Measurements from ENCODE around the gene RPS6KA5. TPM values are rescaled to one million over a fixed set of nuclear protein-coding genes. Genes with fewer than 3 reads are reported as not detected.

The RPS6KA5 gene
- total RNA-seq, 3 donors from 2014 or later: 4.8 to 19.2 (median 11.8) TPM

DNA sequence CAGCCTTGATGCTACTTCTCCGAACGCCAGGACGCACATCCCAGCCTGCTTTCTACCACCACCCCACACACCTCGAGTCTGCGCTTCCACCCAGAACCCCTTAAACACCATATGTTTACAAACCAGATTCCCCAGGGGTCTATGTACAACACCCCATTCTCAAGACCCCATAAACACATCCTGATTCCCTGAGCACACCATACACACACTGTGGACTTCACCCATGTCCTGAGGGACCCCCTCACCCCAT lies 244.9 kb downstream of the RPS6KA5 start:
- Histone ChIP-seq H3K4me3 (peak overlapping the region; percentile 61 to 88 (median 73)), H3K36me3 (no peaks in the 10 kb centered on the region), H3K4me1 (peaks cover 0 to 10% of the 10 kb centered on the region in 2 donors), H3K9me3 (no peaks in the 10 kb centered on the region), H3K27ac (no peak overlapping the region), H3K27me3 (no peaks in the 10 kb centered on the region)
- intact Hi-C loops (cut with DNase I; ENCODE audit: low total_unique reads): no loop called here
- TF ChIP-seq, protein P1, sequence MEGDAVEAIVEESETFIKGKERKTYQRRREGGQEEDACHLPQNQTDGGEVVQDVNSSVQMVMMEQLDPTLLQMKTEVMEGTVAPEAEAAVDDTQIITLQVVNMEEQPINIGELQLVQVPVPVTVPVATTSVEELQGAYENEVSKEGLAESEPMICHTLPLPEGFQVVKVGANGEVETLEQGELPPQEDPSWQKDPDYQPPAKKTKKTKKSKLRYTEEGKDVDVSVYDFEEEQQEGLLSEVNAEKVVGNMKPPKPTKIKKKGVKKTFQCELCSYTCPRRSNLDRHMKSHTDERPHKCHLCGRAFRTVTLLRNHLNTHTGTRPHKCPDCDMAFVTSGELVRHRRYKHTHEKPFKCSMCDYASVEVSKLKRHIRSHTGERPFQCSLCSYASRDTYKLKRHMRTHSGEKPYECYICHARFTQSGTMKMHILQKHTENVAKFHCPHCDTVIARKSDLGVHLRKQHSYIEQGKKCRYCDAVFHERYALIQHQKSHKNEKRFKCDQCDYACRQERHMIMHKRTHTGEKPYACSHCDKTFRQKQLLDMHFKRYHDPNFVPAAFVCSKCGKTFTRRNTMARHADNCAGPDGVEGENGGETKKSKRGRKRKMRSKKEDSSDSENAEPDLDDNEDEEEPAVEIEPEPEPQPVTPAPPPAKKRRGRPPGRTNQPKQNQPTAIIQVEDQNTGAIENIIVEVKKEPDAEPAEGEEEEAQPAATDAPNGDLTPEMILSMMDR (IDR thresholded peaks at IDR 0.05): no peak
- TF ChIP-seq POLR2A (IDR thresholded peaks at IDR 0.05) (no peak), POLR2AphosphoS5 (IDR thresholded peaks at IDR 0.05) (no peak)
- DNase-seq (ENCODE audit: low spot score in 2 of 2): no peak

DNA sequence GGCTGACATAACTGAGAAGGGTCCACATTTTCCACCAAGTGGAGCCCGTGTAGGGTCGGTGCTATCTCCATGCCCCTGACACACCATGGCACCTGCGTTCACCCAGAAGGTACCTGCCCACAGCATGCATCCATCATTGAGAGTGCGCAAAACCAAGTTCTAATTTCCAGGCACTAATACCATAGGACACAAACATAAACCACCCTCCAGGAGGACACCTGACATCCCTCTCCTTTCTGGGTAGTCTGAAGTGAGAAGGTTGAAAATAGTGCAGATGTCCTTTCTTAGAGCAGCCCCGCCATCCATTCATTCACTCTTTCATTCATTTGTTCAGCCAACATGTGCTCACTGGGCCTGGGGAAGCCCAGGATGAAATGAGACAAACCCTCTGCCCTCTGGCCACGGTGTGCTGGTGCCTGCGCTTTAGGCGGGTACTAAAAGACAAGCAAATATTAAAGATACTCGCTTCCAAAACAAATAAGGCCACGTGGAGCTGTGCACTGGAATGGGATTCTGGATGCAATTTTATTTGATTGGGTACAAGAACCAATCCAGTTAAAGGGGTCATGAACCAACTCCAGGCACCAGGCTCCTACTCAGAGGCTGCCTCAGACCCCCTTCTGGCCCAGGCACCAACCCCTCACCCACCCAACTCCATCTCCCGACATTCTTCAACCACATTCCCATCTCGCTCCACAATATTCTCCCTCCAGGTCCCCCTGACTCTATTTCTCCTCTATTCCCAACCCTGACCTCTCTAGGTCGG lies 245.5 kb downstream of the RPS6KA5 start:
- Histone ChIP-seq H3K27ac (no peak overlapping the region), H3K9me3 (no peaks in the 10 kb centered on the region), H3K27me3 (no peaks in the 10 kb centered on the region), H3K4me1 (peaks cover 0 to 10% of the 10 kb centered on the region in 2 donors), H3K4me3 (peak overlapping the region; percentile 61 to 88 (median 73)), H3K36me3 (no peaks in the 10 kb centered on the region)
- intact Hi-C loops (cut with DNase I; ENCODE audit: low total_unique reads): no loop called here
- no peak for DNase-seq (ENCODE audit: low spot score in 2 of 2)
- TF ChIP-seq, protein P1 (IDR thresholded peaks at IDR 0.05): no peak
- TF ChIP-seq POLR2AphosphoS5 (IDR thresholded peaks at IDR 0.05) (no peak), POLR2A (IDR thresholded peaks at IDR 0.05) (no peak)

DNA sequence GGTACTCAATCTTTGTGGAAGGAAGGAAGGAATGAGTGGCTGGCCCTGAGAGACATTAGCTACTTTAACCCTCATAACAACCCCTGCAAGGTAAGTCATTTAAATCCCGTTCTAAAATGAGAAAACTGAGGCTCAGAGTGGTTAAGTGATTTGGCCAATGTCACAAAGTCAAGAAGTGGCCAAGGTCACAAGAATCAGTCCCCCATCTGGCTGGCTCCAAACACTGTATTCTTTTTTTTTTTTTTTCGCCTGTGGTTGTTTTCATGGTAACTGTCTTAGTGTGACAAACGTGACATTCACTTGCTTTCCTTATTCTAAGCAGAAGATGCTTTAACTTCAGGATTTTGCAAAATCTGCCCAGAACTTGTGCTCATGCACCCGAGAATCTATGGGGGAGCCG lies 247.0 kb downstream of the RPS6KA5 start:
- DNase-seq (ENCODE audit: low spot score in 2 of 2): no peak
- H3K4me3 ChIP-seq: no peak overlapping the region
- H3K27me3 ChIP-seq: no peaks in the 10 kb centered on the region
- peaks cover 0 to 10% of the 10 kb centered on the region in 2 donors for H3K4me1 ChIP-seq
- TF ChIP-seq POLR2AphosphoS5 (IDR thresholded peaks at IDR 0.05) (no peak), POLR2A (IDR thresholded peaks at IDR 0.05) (no peak)
- TF ChIP-seq, protein P1 (IDR thresholded peaks at IDR 0.05): no peak
- intact Hi-C loops (cut with DNase I; ENCODE audit: low total_unique reads): no loop called here
- no peaks in the 10 kb centered on the region for H3K36me3 ChIP-seq
- no peak overlapping the region for H3K27ac ChIP-seq
- H3K9me3 ChIP-seq: no peaks in the 10 kb centered on the region

DNA sequence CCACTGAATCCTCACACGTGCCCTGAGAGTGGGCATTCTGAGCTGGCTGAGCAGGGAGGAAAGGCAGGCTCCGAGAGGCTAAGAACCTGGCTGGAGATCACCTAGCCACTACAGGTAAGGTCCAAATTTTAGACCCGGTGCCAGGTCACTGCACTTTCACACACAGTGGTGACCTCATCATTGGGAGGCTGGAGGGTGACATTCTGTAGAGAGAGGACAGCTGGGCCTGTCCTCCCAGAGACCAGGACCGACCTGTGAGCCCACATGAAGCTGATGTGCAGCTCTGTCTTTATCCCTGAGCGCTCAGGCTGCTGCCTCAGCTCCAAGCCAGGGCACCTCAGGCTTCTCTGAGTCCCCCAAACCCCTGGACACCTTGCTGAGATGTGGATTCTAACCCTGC lies 248.3 kb downstream of the RPS6KA5 start:
- H3K36me3 ChIP-seq: no peaks in the 10 kb centered on the region
- H3K9me3 ChIP-seq: no peaks in the 10 kb centered on the region
- no peak for TF ChIP-seq POLR2AphosphoS5 (IDR thresholded peaks at IDR 0.05)
- TF ChIP-seq POLR2A (IDR thresholded peaks at IDR 0.05): no peak
- TF ChIP-seq, protein P1 (IDR thresholded peaks at IDR 0.05): no peak
- intact Hi-C loops (cut with DNase I; ENCODE audit: low total_unique reads): no loop called here
- no peak for DNase-seq (ENCODE audit: low spot score in 2 of 2)
- H3K4me1 ChIP-seq: peaks cover 0 to 10% of the 10 kb centered on the region in 2 donors
- no peak overlapping the region for H3K27ac ChIP-seq
- no peak overlapping the region for H3K4me3 ChIP-seq
- H3K27me3 ChIP-seq: no peaks in the 10 kb centered on the region

DNA sequence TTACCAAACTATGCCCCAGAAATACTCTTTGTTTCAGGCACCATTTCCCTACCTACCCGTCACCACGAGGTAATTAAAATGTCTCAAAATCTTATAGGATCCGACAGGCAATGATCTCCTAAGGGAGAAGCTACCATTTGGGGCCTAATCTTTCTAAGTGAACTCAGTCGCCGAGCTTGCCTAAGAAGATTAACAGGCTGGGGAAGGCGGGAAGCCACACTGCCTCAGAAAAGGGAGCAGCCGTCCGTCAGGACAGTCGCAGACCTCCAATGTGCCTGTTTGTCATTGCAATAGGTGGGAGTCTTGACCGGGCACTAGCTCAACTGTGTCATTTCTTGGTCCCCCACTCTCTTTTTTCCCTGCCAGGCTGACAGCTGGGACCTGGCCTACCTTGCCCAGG lies 248.8 kb downstream of the RPS6KA5 start:
- Histone ChIP-seq H3K27me3 (no peaks in the 10 kb centered on the region), H3K9me3 (no peaks in the 10 kb centered on the region), H3K4me3 (no peak overlapping the region), H3K4me1 (peaks cover 0 to 8% of the 10 kb centered on the region in 2 donors), H3K36me3 (no peaks in the 10 kb centered on the region), H3K27ac (no peak overlapping the region)
- no peak for DNase-seq (ENCODE audit: low spot score in 2 of 2)
- TF ChIP-seq POLR2A (IDR thresholded peaks at IDR 0.05) (no peak), POLR2AphosphoS5 (IDR thresholded peaks at IDR 0.05) (no peak)
- TF ChIP-seq, protein P1 (IDR thresholded peaks at IDR 0.05): no peak
- intact Hi-C loops (cut with DNase I; ENCODE audit: low total_unique reads): no loop called here

Measured in breast epithelium (tissue), 4 donors.